ENCODE results near the gene ABHD16B.
"Not testable (repeated sequence)": the region's sequence is repeated elsewhere in the genome, so short reads cannot be mapped to it uniquely, and the experiment has no call there.

Gene ABHD16B

GRCh38 chr20:63856098-63856511 is 5.2 kb upstream of the ABHD16B start:
- no peak for DNase-seq

GRCh38 chr20:63857764-63858392 is 3.4 kb upstream of the ABHD16B start:
- DNase-seq = no peak

- DNase-seq = no peak
Observed at GRCh38 chr20:63858393-63859165, 2.7 kb upstream of the ABHD16B start.

- no peak for DNase-seq
Observed at GRCh38 chr20:63859166-63859699, 2.1 kb upstream of the ABHD16B start.

GRCh38 chr20:63860325-63861051 is 810 bp upstream of the ABHD16B start:
- no peak for DNase-seq

DNA sequence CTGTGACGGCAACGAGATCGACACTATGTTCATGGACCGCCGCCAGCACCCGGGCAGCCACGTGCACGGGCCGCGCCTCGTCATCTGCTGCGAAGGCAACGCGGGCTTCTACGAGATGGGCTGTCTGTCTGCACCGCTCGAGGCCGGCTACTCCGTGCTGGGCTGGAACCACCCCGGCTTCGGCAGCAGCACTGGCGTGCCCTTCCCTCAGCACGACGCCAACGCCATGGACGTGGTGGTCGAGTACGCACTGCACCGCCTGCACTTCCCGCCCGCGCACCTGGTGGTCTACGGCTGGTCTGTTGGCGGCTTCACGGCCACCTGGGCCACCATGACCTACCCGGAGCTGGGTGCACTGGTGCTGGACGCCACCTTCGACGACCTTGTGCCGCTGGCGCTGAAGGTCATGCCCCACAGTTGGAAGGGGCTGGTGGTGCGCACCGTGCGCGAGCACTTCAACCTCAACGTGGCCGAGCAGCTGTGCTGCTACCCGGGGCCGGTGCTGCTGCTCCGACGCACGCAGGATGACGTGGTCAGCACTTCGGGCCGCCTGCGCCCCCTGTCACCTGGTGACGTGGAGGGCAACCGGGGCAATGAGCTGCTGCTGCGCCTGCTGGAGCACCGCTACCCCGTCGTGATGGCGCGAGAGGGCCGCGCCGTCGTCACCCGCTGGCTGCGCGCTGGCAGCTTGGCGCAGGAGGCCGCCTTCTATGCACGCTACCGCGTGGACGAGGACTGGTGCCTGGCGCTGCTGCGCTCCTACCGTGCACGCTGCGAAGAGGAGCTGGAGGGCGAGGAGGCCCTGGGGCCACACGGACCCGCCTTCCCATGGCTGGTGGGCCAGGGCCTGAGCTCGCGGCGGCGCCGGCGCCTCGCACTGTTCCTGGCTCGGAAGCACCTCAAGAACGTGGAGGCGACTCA is 943 bp downstream of the ABHD16B start:
- DNase-seq = no peak

GRCh38 chr20:63863021-63863797 is 1.9 kb downstream of the ABHD16B start:
- DNase-seq = no peak

- no peak for DNase-seq
Observed at GRCh38 chr20:63863798-63864544, 2.7 kb downstream of the ABHD16B start.

DNA sequence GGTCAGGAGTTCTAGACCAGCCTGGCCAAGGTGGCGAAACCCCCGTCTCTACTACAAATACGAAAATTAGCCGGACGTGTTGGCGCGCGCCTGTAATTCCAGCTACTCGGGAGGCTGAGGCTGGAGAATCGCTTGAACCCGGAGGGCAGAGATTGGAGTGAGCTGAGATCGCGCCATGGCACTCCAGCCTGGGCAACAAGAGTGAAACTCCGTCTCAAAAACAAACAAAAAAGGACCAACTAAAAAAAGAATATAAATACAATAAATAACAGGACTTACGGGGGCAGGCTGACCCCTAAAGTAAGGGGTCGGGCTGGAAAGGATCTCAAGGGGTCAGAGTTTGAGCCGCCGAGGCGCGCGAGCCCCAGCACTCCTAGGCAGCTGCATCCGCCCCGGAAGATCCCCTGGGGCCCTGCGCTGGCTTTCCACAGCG is 3.3 kb downstream of the ABHD16B start:
- DNase-seq = no peak

- DNase-seq = peak; percentile 98
Observed at GRCh38 chr20:63864978-63865640, 3.8 kb downstream of the ABHD16B start, which contains the start of gene TPD52L2. Gene TPD52L2 (plus strand): TSS chr20:63865270. CDS start chr20:63865366, 96 bp downstream.

DNA sequence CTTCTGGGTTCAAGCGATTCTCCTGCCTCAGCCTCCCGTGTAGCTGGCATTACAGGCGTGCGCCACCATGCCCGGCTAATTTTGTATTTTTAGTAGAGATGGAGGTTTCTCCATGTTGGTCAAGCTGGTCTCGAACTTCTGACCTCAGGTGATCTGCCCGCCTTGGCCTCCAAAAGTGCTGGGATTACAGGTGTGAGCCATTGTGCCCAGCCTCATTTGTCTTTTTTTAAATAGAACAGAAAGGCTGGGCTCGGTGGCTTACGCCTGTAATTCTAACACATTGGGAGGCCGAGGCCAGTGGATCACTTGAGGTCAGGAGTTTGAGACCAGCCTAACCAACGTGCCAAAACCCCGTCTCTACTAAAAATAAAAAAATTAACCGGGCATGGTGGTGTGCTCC is 5.7 kb downstream of the ABHD16B start:
- not testable (repeated sequence) for DNase-seq

DNA sequence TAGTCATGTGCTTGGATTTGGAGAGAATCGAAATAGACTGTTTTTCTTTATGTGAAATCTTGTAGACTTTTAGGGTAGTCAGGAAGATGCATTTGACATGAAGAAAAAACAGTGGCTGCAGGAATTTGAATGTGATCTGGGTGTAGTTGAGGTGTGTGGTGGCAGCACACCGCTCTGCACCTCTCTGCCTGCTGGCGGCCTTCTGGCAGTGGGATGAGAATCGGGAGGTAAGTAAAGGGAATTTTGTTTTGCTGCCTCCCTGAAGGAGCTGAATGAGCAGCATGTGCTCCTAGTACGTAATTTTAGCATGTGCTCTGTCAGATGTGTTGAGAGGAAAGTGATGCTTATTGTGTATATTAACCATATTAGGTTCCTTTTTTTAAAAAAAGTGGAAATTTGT is 7.0 kb downstream of the ABHD16B start:
- DNase-seq = no peak

- DNase-seq = no peak
Observed at GRCh38 chr20:63873477-63873971, 12.2 kb downstream of the ABHD16B start.

DNA sequence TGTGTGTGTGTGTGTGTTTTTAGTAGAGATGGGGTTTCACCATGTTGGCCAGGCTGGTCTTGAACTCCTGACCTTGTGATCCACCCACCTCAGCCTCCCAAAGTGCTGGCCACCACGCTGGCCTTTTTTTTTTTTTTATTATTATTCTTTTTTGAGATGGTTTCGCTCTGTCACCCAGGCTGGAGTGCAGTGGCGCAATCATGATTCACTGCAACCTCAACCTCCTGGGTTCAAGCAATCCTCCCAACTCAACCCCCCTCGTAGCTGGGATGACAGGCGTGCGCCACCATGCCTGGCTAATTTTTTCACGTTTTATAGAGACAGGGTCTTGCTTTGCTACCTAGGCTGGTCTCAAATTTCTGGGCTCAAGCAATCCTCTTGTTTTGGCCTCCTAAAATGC is 12.9 kb downstream of the ABHD16B start:
- not testable (repeated sequence) for DNase-seq

GRCh38 chr20:63876489-63877036 is 15.3 kb downstream of the ABHD16B start:
- no peak for DNase-seq

GRCh38 chr20:63877755-63878470 is 16.6 kb downstream of the ABHD16B start:
- DNase-seq = no peak

DNA sequence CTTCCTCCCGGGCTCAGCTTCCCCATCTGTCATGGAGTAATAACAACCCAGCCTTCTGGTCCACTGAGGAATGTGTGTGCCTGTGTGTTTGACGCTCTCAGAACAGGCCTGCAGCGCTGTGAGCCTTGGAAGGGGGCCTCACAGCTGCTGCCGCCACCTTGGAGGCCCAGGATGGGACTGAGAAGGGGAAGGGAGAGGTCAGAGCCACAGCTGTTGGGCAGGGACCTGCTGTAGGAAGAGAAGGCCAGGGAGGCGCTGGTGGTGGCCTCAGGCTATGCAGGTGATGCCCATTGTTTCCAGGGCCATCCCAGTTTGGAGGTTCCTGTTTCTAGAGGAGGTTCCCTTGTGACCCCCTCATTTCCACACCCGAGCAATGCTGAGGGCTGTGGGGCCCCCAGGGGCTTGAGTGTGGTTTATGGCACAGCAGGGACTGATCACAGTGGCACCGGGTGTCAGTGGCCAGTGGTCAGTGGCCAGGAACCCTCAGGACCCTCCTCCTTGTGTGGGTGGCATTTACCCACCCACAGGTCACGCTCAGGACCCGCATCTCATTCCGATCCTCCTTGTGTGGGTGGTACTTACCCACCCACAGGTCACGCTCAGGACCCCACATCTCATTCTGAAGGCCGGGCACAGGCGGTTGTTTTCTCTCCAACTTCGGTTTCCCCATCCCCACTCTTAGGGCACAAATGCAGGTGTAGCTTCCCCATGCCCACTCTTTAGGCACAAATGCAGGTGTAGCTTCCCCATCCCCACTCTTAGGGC is 17.8 kb downstream of the ABHD16B start:
- no peak for DNase-seq

DNA sequence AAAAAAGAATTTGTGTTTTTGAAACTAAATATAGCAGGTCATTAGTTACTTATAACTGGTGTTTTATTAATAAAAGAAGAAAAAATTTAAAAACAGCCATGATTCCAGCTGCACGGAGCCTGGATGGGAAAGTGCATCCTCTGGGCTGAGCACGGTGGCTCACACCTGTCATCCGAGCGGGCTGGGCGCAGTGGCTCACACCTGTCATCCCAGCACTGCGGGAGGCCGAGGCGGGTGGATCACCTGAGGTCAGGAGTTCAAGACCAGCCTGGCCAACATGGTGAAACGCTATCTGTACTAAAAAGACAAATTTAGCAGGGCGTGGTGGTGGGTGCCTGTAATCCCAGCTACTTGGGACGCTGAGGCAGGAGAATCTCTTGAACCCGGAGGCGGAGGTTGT is 19.6 kb downstream of the ABHD16B start:
- DNase-seq = not testable (repeated sequence)
